Endothelial cell of umbilical vein (primary cell): ENCODE data around the gene PLEKHA7.

Source experiments
- CTCF ChIP-seq, 2 donors: IDR thresholded peaks; 1 replicate in 1 of 2; 2 replicates in 1 of 2; pipeline ENCODE4 v1.5.1; 2011; ENCODE audit warnings: low read length in 2 of 2, mild to moderate bottlenecking in 2 of 2, moderate library complexity in 2 of 2, control low read depth in 1 of 2, inconsistent platforms in 1 of 2, low read depth in 1 of 2; ENCODE audit not compliant: insufficient read depth in 1 of 2; ENCODE audit errors: extremely low read depth in 1 of 2
- EZH2 ChIP-seq: IDR thresholded peaks from 2 replicates; pipeline ENCODE4 v1.6.1; 2012; ENCODE audit warnings: borderline replicate concordance, low read depth, mild to moderate bottlenecking, moderate library complexity, low read length, inconsistent platforms; ENCODE audit not compliant: severe bottlenecking
- FOS ChIP-seq: IDR thresholded peaks from 2 replicates; pipeline ENCODE4 v1.6.1; 2011; ENCODE audit warnings: mild to moderate bottlenecking, low read length, moderate library complexity, borderline replicate concordance; ENCODE audit not compliant: insufficient read depth
- GATA2 ChIP-seq: IDR thresholded peaks from 2 replicates; pipeline ENCODE4 v1.7.0; 2011; ENCODE audit warnings: low read depth, mild to moderate bottlenecking, moderate library complexity, mixed read lengths, low read length; ENCODE audit not compliant: insufficient read length, insufficient read depth
- MYC ChIP-seq: IDR thresholded peaks from one replicate; pipeline ENCODE4 v1.6.1; 2011; ENCODE audit warnings: mild to moderate bottlenecking, low read depth, low read length
- POLR2A ChIP-seq: IDR thresholded peaks from 2 replicates; pipeline ENCODE4 v1.6.1; 2012; ENCODE audit warnings: low read depth, mild to moderate bottlenecking, control low read depth, low read length
- POLR2AphosphoS5 ChIP-seq: IDR thresholded peaks from 2 replicates; pipeline ENCODE4 v1.6.1; 2012; ENCODE audit warnings: low read depth, mild to moderate bottlenecking, control low read depth, low read length, moderate library complexity; ENCODE audit not compliant: insufficient read depth
- TF ChIP-seq, protein P1 (sequence below): IDR thresholded peaks from 2 replicates; pipeline ENCODE4 v1.6.1; 2011; ENCODE audit not compliant: insufficient read depth, insufficient read length

DNA sequence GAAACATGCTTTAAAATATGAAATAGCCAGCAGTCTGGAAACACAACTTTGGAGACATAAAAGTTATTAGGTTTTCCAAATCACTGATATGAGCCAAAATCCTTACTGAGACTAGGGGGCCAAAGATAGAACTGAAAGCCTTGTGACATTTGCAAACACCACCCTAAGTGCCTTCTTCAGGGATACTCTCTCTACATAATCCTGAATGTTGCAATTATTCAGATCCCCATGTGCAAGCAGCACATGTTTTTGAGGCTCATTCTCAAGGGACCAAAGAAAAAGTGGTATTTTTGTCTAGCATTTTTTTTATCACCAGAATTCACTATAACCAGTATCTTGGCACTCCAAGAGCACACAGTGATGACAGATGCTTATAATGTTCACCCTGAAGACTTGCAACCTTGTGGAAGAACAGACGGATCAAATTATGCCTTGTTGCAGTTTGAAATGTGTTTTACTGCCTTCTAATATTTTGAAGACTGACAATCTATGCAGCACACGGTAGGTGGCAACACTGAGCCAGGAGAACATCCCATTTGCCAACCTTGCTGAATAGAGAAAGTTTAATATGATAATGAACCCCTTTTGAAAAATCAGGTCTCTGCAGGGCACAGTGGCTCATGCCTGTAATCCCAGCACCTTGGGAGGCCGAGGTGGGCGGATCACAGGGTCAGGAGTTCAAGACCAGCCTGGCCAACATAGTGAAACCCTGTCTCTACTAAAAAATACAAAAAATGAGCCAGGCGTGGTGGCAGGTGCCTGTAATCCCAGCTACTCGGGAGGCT is 78.5 kb downstream of the PLEKHA7 start:
- no peak for TF ChIP-seq POLR2A
- no peak for TF ChIP-seq FOS
- peak; percentile 57 to 72 for TF ChIP-seq CTCF (IDR thresholded peaks at IDR 0.05; ENCODE audit: extremely low read depth in 1 of 2, insufficient read depth in 1 of 2, low read depth in 1 of 2, low read length in 2 of 2)
- TF ChIP-seq, protein P1, sequence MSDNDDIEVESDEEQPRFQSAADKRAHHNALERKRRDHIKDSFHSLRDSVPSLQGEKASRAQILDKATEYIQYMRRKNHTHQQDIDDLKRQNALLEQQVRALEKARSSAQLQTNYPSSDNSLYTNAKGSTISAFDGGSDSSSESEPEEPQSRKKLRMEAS = no peak
- no peak for TF ChIP-seq POLR2AphosphoS5
- no peak for TF ChIP-seq EZH2
- no peak for TF ChIP-seq GATA2
- no peak for TF ChIP-seq MYC
